NCI-H2107 treated with DMSO at 0.1 percent for 48 hours (cell line): ENCODE measurements around the gene WDR43.

Experiments used
- DNase-seq: peaks from one replicate; lab custom pipeline; 2025; ENCODE audit not compliant: unreplicated experiment; lab: John Stamatoyannopoulos, UW

Gene WDR43, protein sequence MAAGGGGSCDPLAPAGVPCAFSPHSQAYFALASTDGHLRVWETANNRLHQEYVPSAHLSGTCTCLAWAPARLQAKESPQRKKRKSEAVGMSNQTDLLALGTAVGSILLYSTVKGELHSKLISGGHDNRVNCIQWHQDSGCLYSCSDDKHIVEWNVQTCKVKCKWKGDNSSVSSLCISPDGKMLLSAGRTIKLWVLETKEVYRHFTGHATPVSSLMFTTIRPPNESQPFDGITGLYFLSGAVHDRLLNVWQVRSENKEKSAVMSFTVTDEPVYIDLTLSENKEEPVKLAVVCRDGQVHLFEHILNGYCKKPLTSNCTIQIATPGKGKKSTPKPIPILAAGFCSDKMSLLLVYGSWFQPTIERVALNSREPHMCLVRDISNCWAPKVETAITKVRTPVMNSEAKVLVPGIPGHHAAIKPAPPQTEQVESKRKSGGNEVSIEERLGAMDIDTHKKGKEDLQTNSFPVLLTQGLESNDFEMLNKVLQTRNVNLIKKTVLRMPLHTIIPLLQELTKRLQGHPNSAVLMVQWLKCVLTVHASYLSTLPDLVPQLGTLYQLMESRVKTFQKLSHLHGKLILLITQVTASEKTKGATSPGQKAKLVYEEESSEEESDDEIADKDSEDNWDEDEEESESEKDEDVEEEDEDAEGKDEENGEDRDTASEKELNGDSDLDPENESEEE

DNA sequence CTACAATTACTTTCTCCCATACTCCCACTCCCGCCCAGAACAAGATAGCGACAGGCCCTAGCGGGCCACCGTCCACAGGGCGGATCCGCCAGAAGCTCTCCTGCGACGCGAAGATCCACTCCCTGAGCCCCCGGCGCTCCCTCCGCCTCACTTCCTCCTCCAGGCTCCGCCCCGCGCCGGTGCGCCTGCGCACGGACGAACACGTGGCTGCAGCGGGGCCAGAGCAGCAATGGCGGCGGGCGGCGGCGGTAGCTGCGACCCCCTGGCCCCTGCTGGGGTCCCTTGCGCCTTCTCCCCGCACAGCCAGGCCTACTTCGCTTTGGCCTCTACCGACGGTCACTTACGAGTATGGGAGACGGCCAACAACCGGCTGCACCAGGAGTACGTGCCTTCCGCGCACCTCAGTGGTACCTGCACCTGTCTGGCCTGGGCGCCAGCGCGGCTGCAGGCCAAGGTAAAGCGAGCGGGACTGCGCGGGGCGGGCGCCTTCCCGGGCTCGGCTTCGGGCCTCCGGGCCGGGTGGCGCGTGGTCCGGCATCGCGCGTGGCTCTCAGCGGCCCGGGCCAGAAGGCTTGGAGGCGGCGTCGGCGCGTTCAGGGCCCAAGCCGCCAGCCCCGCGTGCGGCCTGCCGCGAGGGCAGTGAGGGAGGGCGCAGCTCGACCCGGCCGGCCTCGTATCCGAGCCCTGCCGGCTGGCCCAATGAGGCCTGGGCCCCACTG, at the start of gene WDR43:
TSS of gene WDR43 (plus strand) at position 198 of the 719 bp plus-strand sequence. CDS start at position 230, 32 bp downstream.
- DNase-seq: peak; percentile 91

DNA sequence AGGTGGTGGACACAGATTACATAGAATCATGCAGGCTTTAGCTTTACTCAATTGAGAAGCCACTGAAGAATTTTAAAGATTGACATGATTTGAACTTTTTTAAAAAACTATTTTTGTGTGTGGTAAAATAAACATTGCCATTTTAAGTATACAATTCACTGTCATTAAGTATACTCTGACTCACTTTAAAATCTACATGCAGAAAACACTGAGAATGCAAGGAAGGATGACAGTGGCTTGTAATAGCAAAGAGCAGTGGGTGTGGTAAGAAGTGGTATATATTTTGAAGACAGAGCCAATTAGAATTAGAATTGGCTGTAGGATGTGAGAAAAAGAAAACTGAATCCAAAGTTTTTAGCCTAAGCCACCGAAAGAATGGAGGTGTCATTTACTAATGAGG, 39.3 kb upstream of the WDR43 start:
- no peak for DNase-seq

DNA sequence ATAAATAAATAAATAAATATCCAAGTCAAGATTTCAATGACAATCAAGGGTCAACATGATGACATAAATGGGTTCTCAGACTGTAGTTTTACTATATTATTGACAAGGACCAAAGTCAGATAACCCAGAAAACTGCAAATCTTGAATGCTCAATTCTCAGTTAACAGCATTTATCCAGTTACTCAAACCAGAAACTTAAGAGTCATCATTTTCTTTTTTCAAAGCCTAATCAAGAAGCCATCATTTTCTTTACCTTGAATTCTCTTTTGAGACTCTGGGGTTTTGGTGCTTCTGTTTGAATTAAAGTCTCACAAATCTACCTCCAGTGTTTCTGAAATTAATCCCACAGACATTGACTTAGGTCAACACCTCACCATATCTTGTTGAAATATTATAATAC, 38.5 kb upstream of the WDR43 start:
- no peak for DNase-seq

DNA sequence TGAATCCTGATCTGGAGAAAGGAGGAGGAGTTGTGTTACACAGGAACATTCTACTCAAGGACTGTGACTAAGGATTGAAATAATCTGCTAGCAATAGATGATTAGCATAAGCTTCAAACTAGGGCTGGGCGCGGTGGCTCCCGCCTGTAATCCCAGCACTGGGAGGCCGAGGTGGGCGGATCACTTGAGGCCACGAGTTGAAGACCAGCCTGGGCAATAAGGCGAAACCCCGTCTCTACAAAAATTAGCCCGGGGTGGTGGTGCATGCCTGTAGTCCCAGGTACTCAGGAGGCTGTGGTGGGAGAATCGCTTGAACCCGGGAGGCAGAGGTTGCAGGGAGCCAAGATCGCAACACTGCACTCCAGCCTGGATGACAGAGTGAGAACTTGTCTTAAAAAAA, 25.9 kb upstream of the WDR43 start:
- DNase-seq: no peak

DNA sequence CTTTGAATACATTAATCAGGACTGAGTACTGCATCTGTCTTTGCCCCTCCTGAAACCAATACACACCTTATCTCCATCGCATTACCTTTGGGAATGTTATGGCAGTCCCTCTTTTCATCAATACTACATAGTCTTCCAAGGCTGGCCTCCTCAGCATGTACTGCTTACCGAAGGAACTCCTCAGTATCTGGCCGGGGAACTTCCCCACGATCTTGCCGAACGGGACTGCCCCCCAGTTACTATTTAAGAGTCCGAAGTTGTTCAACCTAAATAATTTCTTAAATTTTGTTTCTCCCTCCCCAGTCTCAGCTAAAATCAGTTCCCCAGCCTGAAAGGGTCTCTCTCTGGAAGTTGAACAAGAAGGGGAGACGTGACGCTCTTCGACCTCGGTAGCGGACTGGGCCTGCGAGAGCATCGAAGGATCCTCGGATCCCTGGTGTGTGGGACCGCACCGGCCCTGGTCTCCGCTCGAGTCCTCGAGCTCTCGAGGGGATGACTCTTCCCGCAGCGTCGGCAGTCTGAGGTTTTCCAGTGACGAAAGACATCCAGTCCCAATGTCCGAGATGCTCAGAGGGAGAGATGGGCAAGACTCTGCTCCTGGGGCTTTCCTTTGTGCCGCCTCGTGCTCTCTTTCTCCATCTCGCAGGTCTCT, 24.8 kb upstream of the WDR43 start:
- DNase-seq: no peak

DNA sequence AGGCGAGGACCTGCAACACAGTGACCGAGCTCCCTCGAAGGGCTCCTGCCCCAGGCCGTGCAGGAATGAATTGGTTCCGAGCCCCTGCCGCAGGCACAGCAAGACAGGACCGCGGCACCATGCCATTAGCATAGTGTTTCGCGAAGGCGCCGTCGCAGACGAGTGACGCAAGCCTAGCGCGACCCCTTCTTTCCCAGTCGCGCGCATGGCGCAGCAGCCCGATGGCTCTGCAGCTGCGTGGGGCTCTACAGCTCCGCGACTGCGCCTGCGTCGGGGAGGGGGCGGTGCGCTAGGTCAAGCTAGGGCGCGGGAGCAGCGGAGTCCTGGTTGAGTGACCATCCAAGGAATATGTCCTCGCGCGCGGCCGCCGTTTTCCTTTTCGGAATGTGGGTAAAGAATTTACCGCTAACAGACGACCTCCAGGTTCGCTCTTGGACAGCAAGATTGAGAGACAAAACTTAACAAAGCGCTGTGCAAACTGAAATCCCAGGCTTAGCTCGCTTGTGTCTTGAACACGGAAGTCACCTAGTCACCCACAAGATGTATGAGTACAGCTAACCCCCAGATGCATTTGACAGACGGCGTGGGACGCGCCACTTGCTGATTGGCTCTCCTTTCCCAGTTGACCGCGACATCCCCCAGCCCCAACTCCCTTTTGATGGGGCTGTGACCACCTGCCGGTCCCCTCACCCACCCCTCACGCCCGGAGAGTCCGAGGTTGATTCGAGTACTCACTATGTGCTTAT, 24.1 kb upstream of the WDR43 start, which contains the start of gene TRMT61B:
TSS of gene TRMT61B (minus strand) at position 164 of the 746 bp plus-strand sequence. CDS start at position 132, 32 bp downstream.
- peak; percentile 89 for DNase-seq

DNA sequence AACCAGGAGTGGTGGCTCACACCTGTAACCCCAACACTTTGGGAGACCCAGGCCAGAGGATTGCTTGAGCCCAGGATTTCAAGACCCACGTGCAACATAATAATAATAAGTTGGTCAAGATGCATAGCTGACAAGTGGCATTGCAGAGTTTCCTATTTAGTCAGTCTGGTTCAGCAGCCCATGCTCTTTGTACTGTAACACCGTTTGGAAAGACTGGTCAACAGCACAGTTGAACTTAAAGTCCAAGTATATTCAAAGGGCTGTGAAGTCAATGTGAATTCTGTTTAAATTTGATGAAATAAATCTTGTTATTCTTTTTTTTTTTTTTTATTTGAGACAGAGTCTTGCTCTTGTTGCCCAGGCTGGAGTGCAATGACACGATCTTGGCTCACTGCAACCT, 22.8 kb upstream of the WDR43 start:
- no peak for DNase-seq

DNA sequence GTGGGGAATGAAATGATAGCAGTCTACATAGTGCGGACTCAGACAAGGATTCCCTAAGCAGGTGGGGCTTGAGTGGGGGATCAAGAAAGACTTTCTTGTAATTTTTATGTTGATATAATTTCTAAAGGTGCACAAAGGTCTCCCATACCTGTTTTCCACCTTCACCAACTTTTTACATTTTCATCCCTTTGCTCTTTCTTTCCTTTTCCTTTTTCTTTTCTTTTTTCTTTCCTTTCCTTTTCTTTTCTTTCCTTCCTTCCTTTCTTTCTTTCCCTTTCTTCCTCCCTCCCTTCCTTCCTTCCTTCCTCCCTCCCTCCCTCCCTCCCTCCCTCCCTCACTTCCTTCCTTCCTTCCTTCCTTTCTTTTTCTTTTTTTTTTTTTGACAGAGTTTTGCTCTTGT, 14.3 kb upstream of the WDR43 start:
- no peak for DNase-seq

DNA sequence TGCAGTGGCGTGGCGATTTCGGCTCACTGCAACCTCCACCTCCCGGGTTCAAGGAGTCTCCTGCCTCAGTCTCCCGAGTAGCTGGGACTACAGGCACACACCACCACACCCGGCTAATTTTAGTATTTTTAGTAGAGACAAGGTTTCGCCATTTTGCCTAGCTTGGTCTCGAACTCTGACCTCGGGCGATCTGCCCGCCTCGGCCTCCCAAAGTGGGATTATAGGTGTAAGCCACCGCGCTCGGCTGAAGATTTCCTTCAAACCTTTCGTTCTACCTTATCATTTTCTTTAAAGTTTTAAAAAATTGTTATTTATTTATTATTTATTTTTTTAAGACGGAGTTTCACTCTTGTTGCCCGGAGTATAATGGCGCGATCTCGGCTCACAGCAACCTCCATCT, 979 bp upstream of the WDR43 start:
- DNase-seq: no peak

DNA sequence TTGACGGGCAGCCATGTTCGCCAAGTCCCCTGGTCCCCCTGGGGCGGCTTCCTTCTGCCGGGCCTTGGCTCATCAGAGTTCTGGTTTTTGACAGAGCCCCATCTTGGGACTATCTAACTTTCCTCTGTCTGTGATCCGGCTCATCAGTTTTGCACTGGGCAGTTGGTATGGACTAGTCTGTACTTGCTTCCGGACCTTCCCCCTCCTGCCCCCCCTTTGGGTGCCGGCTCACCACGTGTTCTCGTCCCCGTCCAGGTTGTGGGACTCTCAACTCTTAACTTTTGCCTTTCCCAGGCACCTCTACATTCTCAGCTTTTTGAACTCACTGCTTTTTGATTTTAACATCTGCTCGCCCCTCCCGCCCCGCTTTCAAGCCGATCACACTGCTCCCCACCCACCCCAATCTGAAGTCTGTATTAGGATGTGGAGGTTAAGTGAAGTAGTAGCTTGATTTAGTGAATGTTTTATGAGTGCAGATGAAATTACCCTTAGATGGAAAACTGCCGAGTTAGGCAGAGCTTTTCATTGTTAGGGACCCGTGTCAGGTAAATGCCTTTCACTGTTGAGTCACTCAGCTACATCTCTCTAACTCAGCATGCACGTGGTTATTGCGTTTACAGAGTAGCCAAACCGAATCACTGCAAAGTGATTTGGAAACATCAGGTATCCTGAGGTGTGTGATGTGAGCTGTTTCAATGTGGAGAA, 874 bp downstream of the WDR43 start:
- no peak for DNase-seq

DNA sequence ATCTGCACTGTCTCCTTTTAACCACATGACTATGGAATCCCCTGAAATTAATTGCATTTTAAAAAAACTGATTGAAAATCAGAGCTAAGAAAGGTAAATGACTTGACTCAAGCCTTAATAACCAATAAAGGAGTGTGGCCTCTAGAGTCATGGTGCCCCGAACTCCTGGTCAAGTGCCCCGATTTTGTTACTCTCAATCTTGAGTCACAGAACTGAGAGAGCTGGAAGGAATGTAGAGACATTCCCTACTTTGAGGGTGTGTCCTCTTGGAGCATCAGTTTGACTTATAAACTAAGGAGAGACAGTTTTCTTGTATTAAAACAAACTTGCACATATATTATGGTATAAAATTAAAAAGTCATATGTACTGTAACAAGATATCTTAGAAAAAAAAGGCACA, 2.4 kb downstream of the WDR43 start:
- no peak for DNase-seq

DNA sequence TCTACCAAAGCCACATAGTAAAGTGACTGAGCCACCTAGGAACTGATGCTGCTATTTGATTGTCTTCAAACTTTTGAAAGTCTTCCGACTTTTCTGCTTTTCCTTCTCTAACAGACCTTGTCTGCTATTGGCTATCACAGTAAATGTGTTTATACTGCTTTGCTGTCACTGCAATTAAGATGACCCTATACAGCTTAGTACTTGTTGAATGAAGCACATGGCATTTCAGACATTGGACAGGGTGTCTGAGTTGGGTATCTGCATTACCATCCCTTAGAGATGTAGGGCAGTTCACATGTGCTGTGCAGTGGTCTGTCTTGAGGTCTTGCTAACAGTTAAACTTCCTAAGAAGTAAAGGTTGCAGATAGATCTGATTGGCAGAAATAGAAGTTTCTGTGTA, 3.6 kb downstream of the WDR43 start:
- no peak for DNase-seq

DNA sequence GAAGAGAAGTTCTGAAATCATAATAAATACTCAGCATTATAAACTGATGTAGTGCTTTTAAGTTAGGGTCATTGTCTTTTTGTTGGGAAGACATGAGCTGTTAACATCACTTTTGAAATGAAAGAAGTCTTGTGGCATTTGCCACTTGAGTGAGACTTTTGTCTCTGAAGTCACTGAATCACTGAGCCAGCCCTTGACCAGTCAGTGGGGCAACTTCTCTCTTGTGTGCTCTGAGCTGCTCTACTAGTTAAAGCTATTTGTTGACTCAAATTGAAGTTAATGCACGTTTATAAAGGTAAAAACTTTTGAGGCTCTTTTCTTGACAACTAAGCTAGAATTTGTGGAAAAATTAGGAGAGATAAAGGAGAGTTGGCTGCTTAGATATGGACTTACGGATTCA, 6.7 kb downstream of the WDR43 start:
- DNase-seq: no peak

DNA sequence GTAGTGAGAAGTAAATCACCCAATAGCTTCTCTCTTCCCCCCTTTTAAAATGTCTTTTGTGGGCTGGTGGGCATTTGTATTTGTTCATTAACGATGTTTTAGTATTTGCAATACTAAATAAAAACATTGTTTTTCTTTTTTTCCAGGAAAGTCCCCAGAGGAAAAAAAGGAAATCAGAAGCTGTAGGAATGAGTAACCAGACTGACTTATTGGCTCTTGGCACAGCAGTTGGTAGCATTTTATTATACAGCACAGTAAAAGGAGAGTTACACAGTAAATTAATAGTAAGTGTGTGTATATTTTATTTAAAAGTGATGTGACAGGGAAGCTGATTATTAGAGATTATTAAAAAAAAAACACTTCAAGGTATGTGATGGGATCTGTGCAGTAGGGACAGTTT, 7.4 kb downstream of the WDR43 start:
- DNase-seq: no peak

DNA sequence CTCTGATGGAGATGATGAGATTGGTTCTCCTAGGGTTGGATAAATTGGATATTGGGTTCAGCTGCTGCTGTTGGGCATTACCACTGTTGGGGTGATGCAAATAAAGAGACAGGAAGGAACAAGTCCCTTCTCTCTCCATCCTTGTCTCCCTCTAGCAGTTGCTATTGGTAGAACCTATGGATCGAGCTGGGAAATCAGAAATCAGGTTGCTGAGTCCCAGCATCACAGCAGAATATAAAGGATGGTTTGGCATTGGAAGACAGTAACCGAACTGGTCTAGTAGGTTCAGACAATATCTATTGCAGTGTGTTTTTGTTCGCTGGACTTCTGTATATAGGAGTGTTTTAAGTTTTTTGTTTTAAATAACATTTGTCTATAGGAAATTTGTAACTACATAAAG, 8.1 kb downstream of the WDR43 start:
- no peak for DNase-seq

DNA sequence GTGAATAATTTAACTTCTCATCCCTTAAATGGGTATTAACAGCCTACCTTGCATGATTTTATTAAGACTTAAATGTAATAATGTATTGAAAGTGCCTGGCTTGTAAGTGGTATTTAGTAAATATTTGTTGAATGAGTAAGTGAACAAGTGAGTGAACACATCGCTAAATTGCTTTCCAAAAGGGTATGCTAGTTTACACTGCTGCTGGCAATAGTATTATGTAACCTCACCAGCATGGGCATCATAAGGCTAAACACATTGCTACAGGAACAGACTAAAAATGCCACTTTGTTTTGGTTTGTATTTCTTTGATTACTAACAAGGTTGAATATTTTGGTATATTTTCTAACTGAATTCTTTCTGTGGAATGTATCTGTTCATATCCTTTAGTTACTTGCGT, 9.8 kb downstream of the WDR43 start:
- no peak for DNase-seq

DNA sequence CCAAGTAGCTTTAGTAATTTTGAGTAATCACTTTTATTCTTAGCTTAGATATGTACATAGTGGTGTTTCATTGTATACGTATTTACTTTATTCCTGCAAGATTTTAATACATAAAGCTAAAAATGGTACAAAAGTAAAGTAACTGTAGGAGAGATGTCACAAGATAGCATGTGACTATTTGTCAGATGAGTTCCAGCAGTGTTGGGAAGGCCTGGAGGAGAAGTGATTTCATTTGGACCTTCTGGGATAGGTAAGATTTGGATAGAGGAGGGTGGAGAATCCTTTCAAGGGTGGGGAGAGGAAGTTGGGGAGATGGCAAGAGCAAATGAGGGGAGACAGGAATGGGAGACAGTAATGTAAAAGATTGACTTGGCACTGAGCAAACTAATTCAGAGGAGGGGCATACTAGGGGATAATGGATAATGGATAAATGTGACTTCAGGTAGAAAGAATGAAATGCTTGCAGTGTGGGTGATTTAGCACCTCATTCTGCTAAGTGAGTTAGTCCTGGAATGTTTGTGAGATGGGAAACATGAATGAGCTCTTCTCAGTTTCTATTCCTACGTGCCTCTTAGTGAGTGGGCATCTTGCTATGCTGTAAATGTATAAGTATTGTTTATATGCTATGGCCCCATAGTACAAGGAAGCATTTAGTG, 10.5 kb downstream of the WDR43 start:
- no peak for DNase-seq

DNA sequence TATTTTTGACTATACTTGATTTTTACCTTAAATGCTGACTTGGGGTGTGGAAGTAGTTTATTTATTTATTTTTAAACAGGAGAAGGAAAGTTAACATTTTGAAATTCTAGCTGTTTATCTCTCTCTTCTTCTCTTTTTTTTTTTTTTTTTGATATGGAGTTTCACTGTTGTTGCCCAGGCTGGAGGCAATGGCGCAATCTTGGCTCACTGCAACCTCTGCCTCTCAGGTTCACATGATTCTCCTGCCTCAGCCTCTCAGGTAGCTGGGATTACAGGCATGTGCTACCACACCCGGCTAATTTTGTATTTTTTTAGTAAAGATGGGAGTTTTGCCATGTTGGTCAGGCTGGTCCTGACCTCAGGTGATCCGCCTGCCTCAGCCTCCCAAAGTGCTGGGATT, 11.1 kb downstream of the WDR43 start:
- DNase-seq: no peak

DNA sequence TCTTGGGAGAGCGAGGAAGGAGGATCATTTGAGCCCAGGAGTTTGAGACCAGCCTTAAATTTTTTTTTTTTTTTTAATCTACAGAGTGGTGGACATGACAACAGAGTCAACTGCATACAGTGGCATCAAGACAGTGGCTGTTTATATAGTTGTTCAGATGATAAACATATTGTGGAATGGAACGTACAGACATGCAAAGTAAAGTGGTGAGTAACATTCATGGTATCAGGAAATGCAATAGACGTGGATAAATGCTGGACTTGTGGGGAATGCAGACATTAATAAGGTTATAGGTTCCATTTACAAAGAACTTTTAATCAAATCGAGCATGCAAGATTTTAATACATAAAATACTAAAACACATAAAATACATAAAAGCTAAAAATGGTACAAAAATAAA, 11.9 kb downstream of the WDR43 start:
- DNase-seq: no peak

DNA sequence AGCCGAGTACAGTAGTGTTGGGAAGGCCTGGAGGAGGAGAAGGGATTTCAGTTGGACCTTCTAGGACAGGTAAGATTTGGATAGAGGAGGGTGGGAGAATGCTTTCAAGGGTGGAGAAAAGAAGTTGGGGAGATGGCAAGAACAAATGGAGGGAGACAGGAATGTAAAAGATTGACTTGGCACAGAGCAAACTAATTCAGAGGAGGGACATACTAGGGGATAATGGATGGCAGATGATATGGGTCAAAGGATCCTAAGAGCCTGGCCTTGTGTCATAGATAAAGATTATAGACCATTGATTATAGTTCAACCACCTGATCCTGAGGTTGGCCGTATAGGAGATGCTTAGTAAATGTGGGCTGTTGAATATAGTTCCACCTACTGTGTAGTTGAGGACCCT, 12.4 kb downstream of the WDR43 start:
- no peak for DNase-seq
